T-helper 1 cell (primary cell): ENCODE measurements around the gene PITHD1.
"Not testable (repeated sequence)": the region's sequence is repeated elsewhere in the genome, so short reads cannot be mapped to it uniquely, and the experiment has no call there.

Source experiments
- DNase-seq, 5 donors: peaks; one replicate each; pipeline ENCODE4 v3.0.0-alpha.2; 2012 to 2020

Gene PITHD1

DNA sequence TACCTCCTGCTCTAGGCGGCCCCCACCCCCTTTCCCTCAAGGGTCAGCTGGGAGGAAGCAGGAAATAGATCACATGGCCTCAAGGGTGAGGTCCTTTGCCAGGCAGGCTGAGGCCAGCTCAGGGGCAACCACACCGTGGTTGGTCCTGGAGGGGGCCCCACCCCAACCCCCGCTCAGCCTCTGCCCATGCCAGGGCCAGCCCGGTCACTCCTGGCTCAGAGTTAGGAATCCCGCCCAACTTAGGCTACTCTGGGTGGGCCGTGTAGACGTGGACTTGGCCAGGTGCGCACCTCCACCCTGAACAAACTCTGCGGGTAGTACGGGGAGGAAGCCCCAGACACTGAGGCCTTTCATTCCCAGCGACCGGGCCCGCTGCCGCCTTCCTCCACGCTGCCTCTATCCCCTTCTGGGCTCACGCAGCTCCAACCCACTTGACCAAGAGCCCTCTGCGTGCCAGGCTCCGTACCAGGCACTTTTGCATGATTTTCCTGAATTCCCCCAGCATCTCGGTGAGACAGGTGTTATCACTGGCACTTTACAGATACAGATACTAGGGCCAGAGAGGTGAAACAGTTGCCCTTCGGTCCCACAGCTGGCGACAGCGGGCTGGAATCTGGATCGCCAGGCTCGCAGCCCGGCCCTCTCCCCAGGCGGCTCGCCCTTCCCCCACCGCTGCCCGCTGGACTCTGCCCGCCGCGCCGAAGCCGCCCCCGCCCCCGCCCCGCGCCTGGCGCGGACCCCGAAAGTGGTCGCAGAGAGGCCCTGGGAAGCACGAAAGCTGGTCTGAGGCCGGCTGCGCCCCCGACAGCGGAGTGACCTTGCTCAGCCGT is 21.6 kb downstream of the PITHD1 start:
- DNase-seq = peak in 1 of 5 donors; percentile 15

DNA sequence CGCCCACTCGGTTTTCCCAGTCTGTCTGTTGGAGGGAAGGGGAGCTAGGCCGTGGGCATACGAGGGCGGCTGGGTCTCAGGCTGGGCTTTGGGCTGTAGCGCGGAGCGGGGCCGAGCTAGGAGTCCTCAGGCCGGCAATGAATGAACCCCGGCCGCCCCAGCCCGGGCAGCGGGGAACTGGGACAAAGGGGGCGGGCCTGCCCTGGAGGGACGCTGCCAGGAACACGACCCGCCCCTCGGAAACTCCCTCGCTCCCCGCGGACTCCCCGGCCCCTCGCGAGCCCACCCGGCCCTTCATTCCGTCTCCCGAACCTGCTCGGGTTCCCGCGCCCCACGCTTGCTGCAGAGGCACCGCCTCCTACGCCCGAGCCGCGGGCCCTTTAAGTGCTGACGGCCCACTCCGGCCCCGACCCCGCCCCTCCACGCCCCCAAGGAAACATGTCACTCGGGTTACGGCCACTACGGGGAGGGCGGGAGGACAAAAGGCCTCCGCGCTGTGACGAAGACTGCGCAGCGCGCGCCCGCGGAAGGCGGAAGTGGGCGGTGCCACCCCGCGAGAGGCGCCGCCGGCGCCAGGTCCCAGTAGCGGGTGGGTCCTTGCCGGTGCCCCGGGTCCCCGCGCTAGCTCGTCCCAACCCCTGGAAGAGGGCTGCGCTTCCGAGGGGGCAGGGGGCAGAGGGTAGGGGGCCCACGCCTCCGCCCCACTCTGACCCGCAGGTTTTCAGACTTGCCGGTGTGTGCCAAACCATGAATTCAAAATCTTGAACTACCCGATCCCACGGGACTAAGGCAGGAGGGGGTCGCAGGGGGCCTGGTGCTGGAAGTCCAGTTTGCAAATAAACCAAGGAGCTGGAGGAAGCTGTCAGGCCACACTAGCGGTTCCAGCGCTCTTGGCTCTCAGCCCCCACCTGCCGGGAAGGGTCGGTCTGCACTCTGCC is 22.5 kb downstream of the PITHD1 start, which contains the start of gene GALE:
Gene GALE (minus strand): TSS at position 355 of the 938 bp plus-strand sequence. CDS start 1,747 bp downstream, outside the sequence.
- peak; percentile 95 to 99 (median 96) for DNase-seq

DNA sequence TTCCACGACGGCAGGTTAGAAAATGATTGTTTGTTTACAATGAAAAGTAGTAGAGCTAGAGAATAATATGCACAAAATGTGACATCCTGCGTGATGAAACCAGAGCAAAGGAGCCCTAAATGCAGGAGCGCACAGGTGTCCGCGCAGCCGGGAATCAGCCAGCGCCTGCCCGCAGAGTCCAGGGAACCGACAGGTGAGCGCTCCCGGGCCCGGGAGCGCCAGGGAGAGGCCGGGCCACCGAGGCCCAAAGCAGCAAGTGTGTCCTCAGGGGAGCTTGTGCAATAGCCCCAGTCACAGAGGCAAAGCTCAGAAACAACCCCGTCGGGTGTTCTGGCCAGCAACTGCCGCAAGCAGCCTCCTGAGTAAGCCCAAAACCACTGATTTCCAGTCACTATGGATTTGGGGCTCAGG is 23.1 kb downstream of the PITHD1 start:
- DNase-seq = no peak

DNA sequence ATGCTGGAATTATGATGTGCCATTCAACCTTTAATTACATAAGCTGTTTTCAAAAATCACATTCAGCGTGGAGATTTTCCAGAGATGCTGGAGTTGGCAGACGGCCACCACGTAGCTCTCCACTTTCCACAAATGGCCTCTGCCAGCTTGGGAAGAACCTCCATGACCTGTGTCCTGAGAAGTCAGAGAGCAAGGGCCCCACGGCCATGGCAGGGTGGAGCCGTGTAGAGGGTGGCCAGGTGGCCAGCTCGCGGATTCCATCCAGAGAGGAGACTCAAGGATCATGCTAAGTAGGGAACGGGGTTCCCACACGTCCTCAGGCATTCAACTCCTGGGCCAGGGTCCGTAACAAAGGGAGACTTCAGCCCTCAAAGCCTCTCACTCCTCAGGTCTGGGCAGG is 23.7 kb downstream of the PITHD1 start:
- no peak for DNase-seq

DNA sequence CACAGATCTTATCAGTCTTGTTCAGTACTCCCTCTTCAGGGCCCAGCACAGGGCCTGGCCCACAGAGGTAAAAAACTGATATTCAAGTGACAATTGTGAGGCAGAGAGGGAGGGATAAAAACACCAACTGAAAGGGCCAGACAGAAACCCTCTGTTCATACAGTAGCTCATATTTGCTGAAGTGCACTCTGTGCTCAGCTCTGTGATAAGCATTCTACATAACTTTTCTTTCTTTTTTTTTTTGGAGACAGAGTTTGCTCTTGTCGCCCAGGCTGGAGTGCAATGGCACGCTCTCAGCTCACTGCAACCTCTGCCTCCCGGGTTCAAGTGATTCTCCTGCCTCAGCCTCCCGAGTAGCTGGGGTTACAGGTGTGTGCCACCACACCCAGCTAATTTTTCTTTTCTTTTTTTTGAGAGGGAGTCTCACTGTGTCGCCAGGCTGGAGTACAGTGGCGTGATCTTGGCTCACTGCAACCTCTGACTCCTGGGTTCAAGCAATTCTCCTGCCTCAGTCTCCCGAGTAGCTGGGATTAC is 24.7 kb downstream of the PITHD1 start:
- DNase-seq = not testable (repeated sequence)

DNA sequence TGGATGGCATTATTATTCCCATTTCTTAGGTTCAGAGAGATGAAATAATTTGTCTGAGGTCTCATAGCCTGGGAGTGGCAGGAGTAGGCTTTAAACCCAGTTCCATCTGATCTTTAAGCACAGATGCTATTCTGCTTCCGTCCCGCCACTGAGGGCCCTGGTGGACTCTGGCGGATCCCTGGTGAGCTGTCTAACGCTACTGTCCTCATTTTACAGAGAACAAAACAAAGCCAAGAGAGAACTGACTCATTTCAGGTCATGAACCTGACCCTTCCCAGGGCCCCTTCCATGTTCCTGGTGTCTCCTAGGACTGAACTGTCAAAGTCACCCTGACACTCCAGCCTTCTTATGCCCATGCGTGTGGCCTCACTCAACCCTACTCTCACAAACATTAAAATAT is 25.5 kb downstream of the PITHD1 start:
- no peak for DNase-seq

DNA sequence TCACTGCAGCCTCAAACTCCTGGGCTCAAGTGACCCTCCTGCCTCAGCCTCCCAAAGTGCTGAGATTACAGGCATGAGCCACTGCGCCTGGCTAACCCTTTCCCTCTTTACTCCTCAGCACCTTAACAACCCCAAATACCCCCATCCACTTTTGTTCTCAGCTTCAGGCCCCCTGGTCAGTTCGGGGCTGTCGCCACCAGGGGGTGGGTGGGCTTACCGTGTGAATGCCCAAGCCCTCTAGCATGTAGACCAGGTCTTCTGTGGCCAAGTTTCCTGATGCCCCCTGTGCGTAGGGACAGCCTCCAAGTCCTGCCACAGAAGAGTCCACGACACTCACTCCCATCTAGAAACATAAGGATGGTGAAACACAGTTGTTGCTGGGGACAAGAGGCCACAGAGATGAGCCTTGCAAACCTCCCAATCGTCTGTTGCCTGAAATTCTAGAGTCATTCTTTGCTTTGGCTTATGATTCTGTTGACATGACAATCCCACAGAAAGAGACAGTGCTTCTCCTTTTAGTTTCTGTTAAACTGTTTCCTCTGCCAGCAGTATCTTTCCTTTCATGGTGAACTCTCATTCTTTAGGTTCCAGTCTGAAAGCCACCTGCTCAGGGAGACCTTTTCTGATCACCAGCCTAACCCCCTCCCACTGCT is 26.1 kb downstream of the PITHD1 start:
- no peak for DNase-seq

DNA sequence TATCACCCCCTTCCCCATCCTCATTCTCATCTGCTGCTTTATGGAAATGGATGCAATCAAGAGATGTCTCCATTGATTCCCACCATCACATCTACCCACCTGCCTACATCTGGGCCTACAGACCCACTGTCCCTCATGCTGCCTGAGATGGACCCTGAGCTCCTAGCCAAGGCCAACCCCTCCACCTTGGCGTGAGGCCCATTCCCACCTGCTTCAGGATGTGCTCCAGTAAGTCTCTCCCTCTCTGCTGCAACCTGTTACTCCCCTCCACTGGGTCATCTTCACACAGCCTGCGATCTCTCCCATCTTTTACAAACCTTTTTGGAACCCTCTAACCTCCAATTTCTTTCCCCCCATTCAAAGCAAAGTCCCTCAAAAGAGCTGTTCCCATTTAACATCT is 26.8 kb downstream of the PITHD1 start:
- DNase-seq = no peak

DNA sequence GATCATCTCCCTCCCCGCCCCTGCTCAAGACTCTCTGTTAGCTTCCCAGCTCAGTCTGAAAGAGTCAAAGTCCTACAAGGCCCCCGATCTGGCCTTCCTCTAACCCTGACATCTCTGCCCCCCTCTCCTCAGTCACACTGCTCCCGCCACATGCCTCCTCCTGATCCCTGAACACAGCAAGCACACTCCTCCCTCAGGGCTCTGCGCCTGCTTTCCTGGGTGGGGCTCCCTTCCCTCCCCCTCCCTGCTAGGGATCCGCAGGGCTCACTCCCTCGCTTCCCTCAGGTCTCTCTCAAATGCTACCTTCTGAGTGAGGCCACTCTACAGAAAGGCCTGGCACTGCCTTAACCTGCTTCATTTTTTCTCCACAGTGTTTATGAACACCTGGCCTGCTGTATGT is 28.1 kb downstream of the PITHD1 start:
- DNase-seq = no peak

DNA sequence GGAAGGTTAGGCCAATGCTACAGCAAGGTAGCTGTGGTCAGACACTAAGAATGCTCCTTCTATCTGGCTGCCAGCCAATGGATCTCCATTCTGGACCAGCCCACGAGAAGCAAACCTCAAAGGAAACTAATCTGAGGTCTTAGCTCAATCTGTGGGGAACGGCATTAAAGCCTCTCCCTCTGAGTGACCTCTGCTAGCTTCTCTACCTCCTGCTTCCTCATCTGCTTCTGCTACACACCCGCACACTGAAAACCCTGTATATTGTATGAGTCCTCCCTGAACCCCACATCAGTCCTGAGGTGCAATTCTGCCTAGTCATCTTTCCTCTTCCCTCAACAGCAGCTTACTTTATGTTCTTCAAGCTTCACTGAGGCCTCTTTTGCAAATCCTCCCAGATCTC is 29.2 kb downstream of the PITHD1 start:
- no peak for DNase-seq

DNA sequence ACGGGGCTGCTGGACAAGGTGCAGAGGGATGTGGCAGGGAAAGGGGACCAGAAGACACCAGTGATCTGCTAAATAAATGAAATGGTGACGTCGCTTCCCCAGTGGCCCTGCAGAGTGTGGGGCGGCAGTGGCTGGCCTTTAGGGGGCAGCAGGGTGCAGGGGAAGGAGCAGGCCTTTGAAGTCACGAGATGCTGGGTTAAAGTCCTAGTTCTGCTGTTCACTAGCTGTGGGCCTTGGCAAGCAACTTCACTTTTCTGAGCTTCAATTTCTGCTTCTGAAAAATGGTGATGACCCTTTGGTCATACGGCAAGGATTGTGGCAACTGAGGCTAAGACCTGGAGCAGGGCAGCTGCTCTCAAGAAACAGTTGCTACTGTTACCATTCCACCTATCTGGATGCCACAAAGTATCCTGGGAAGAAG is 31.5 kb downstream of the PITHD1 start:
- peak; percentile 62 to 81 (median 74) for DNase-seq

DNA sequence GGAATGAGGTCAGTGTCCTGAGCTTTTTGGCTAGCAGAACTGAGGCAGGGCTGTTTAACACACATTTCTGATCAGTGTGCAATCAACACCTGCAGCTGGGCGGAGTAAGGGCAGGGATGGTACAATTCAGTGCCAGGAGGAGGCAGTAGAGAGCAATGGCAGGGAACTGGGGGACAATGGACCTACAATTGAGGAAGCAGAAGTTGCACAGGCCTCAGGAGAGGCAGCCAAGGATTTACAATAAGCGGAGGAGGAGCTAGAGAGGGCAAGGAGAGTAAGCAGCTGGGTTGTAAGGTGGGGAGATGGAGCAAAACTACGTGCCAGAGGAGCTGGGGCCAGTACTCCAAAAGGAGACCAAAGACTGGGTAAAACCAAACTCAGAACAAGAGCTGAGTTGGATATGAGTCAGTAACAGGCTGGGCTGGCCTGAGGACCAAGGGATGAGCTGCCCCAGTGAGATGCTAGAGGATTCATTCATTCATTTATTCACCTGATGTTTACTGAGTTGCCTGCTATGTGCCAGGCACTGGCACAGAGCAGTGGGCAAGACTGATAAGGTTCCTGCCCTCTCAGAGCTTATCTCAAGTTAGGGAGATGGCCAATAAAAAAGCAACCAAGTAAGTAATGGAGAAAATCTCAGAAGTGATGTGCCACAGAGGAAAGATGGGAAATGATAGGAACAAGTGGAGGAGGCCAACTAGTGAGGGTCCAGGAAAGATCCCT is 32.8 kb downstream of the PITHD1 start:
- DNase-seq = peak in 3 of 5 donors; percentile 37 to 43 (median 39)

DNA sequence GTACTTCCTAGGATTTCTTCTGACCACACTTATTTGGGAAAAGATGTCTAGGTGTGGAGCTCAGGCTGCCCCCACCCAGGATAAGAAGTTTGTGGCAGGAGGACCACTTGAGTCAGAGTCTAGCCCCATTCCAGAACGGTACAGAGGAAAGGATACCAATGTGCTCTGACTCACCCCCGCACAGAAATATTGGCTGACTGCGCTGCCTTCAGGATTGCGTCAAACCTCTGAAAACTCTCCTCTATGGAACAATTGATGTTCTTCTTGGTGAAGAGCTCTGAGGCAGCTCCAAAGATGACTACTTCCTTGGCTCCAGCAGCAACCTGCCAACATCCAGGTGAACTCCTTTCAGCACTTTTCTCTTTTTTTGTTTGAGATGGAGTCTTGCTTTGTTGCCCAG is 35.8 kb downstream of the PITHD1 start:
- no peak for DNase-seq

DNA sequence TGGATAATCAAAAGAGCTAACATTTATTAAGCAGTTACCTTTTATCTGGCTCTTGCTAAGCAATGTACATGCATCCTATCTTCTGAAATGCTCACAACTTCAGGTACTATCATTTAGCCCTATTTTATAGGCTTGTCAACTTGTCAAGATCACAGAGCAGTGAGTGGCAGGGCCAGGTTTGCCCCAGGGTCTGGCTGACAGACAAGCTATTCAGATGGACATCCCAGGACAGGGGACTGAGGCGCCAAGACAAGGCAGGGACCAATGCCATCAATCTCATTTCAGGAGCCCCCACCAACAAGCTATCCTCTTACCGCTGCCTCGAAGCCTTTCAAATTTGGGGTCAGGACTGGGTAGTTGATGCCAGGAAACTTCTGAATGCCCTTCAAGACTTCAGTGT is 38.1 kb downstream of the PITHD1 start:
- no peak for DNase-seq

DNA sequence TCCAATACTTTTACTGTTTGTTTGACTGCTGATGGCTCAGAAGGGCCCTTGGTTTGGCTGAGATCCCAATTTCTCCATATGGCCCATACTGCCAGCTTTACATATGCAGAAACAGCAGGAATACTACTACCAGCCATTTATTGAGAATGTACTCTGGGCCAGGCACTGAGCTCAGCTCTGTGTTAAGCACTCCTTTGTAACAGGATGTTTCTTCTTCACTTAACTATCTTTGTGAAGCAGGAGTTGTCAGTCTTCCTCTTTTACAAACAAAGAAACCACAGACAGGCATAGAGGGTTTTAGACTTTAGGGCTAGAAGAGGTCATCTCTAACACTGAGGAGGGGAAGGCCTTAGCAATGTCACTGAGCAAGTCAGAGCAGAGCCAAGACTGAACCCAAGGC is 38.7 kb downstream of the PITHD1 start:
- no peak for DNase-seq

DNA sequence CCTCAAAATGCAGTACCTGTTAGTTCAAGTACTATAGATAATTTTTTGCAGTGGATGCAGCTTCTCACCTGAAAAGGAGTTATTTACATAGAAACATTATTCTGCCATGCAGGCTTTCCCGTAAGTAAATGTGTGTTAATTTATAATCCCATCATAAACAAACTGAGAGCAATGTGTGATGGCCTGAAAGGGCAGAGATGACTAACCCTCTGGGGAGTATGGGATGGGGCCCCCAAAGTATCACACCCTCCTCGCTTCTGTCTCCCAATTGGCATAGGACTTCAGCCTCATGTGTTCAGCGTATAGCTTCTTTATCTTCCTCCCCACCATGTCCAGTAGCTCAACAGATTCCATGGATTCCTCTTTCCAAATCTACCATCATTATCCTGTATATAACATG is 39.4 kb downstream of the PITHD1 start:
- DNase-seq = no peak

DNA sequence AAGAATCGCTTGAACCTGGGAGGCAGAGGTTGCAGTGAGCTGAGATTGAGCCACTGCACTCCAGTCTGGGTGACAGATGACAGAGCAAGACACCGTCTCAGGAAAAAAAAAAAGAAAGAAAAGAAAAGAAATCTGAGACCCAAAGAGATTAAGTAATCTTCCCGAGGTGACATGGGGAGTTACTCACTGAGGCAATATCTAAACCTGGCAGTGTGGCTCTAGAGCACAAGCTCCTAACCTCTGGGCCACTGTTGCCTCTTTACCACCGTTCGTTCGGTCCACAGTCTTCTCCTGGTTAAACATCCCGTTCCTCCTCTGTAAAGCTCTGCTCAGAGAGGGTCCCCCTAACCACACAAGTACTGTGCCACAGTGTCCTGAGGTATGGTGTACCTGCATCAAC is 45.5 kb downstream of the PITHD1 start:
- DNase-seq = no peak

DNA sequence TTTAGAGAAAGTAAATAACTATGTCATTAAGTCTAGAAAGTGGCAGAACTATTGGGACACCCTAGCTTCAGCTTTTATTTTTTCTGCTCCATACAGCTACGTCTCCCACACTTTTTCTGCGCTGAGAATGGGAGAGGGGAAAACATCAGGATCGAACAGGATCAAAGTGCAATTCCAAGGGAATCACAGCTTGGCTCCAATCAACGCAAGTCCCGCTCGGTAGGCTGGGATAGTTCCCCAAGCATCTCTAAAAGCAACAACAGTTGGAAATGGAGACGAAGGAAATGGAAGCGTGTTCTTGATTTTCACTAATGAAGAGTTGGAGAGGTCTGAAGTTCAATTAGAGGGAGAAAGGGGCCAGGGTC is 46.5 kb downstream of the PITHD1 start:
- DNase-seq = no peak

DNA sequence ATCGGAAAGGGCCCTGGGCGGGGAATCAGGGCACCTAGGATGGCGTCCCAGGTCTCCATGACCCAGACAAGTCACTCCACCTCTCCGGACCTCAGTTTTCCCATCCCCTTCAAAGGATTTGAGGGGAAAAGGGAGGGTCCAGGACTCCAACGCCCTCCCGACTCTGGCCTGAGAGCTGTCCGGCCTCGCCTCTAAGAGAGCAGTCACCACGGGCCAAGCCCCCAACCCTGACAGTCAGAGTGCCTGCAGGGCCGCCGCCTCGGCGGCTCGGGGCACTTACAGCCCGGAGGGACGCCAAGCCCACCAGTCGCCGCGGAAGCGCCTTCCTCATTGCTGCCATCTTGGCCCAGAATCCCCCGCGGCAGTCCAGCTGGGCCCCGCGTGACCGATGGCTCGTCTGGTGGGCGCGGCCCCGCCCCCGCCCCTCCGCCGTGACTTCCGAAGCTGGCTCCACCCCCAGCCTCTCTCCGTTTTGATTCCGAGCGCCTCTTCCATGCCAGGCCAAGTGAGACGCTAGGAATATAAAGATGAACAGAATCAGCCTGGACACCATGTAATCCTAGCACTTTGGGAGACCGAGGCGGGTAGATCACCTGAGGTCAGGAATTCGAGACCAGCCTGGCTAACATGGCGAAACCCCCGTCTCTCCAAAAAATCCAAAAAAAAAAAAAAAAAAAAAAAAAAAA is 47.0 kb downstream of the PITHD1 start, which contains the start of gene HMGCL:
Gene HMGCL (minus strand): TSS at position 354 of the 686 bp plus-strand sequence. CDS start 14 bp downstream, at position 340.
- peak; percentile 75 to 90 (median 85) for DNase-seq

DNA sequence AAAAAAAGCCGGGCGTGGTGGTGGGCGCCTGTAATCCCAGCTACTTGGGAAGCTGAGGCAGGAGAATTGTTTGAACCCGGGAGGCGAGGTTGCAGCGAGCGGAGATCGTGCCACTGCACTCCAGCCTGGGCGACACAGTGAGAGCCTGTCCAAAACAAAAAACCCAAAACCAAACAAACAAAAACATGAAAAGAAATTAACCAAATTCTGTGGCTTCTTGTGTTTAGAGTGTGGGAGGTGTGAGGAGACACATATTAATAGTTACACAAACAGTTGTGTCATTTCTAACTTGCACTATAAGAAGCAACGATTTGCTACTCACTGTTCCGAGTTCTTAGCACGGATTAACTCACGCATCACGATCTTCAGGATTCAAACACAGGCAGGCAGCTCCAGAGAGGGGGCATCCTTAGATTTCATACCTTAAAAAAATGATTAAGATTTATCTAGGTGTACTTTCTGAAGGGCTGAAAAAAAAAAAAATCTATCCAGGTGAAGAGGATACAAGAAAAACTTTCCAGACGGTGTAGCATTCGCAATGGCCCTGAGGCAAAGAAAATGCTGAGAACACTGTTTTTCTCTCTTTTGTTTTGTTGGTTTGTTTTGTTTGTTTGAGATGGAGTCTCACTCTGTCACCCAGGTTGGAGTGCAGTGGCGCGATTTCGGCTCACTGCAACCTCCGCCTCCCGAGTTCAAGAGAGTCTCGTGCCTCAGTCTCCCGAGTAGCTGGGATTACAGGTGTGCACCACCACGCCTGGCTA is 47.7 kb downstream of the PITHD1 start:
- DNase-seq = peak in 1 of 5 donors; percentile 16
